Measurements from ENCODE around the gene CACNA1D. TPM values are rescaled to one million over a fixed set of nuclear protein-coding genes. Genes with fewer than 3 reads are reported as not detected.

Gene CACNA1D
- total and polyA plus RNA-seq, 2 donors (not counting 3 experiments of a cell fraction or from before 2014, with no cell fraction given), result 0.06 TPM; not detected in 1

- no peak for FAIRE-seq
- Histone ChIP-seq H3K36me3 (ENCODE audit: control insufficient read depth in 2 of 2, extremely low read depth in 1 of 2, insufficient read depth in 2 of 2, low read length in 2 of 2) (no peaks in the 10 kb centered on the region), H3K9me1 (replicated peaks; ENCODE audit: control insufficient read depth, extremely low read depth, insufficient read depth, low read length) (no peaks in the 10 kb centered on the region), H3K4me2 (ENCODE audit: insufficient read depth, low read length) (no peak overlapping the region), H2AFZ (ENCODE audit: low read depth, low read length) (no peak overlapping the region), H3K4me3 (replicated peaks in 1 of 3; ENCODE audit: insufficient read depth in 1 of 3, low read depth in 1 of 3, low read length in 3 of 3) (no peak overlapping the region), H3K9ac (replicated peaks; ENCODE audit: extremely low read depth, insufficient read depth, low read length) (no peak overlapping the region), H3K27me3 (ENCODE audit: control insufficient read depth in 2 of 2, insufficient read depth in 2 of 2, low read length in 2 of 2) (peaks cover 0 to 1% of the 10 kb centered on the region in 2 experiments), H3K9me3 (replicated peaks; ENCODE audit: control insufficient read depth, insufficient read depth, low read length) (no peaks in the 10 kb centered on the region), H3K27ac (ENCODE audit: insufficient read depth, low read depth, low read length) (no peak overlapping the region), H3K79me2 (ENCODE audit: control insufficient read depth, insufficient read depth, low read length) (no peaks in the 10 kb centered on the region), H3K4me1 (ENCODE audit: control insufficient read depth, extremely low read depth, insufficient read depth, low read length) (no peaks in the 10 kb centered on the region), H4K20me1 (replicated peaks; ENCODE audit: control insufficient read depth, extremely low read depth, insufficient read depth, low read length) (no peaks in the 10 kb centered on the region)
- dilution Hi-C loops (cut with MboI; ENCODE audit: extremely low pct_ligation_motif_present, low sequenced_read_pairs), result no loop called here
- BruUV-seq (replicated peaks), result no TSS peak
- ChIA-PET CTCF (no interaction called here), POLR2A (no interaction called here)
- TF ChIP-seq FOS (IDR thresholded peaks at IDR 0.05; ENCODE audit: borderline replicate concordance, insufficient read depth, low read length) (no peak), CTCF (IDR thresholded peaks at IDR 0.05; ENCODE audit: extremely low read depth in 1 of 2, insufficient read depth in 1 of 2, low read depth in 1 of 2, low read length in 2 of 2) (no peak)
- intact Hi-C loops (cut with micrococcal nuclease), result no loop called here
- DNase-seq (ENCODE audit: low read depth, low spot score), result no peak
Observed at GRCh38 chr3:53552730-53553129, 58.3 kb downstream of the CACNA1D start.

DNA sequence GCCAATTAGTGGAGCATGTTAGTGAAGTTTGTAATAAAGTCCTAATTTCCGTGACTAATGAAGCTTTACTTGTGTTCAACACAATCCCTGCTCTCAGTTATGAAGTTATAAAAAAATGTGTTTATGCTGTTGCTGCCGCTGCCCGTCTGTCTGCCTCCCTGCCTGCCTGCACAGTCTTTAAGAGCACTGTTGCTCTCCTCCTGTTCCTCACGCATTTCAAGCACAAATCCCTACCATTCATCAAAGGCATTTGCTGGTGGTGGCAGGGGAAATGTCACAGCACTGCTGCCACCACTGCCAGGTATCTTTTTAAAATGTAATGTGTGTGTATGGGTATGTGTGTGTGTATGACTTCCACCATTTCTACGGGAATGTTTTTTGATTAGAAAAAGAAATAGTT lies 58.8 kb downstream of the CACNA1D start:
- no peaks in the 10 kb centered on the region for H4K20me1 ChIP-seq (replicated peaks; ENCODE audit: control insufficient read depth, extremely low read depth, insufficient read depth, low read length)
- no peaks in the 10 kb centered on the region for H3K4me1 ChIP-seq (ENCODE audit: control insufficient read depth, extremely low read depth, insufficient read depth, low read length)
- no peaks in the 10 kb centered on the region for H3K79me2 ChIP-seq (ENCODE audit: control insufficient read depth, insufficient read depth, low read length)
- CTCF ChIA-PET, result no interaction called here
- H3K4me3 ChIP-seq (replicated peaks in 1 of 3; ENCODE audit: insufficient read depth in 1 of 3, low read depth in 1 of 3, low read length in 3 of 3), result no peak overlapping the region
- H3K27ac ChIP-seq (ENCODE audit: insufficient read depth, low read depth, low read length), result no peak overlapping the region
- H3K36me3 ChIP-seq (ENCODE audit: control insufficient read depth in 2 of 2, extremely low read depth in 1 of 2, insufficient read depth in 2 of 2, low read length in 2 of 2), result no peaks in the 10 kb centered on the region
- H3K9me3 ChIP-seq (replicated peaks; ENCODE audit: control insufficient read depth, insufficient read depth, low read length), result no peaks in the 10 kb centered on the region
- H3K9me1 ChIP-seq (replicated peaks; ENCODE audit: control insufficient read depth, extremely low read depth, insufficient read depth, low read length), result no peaks in the 10 kb centered on the region
- intact Hi-C loops (cut with micrococcal nuclease) (no loop called here), dilution Hi-C loops (cut with MboI; ENCODE audit: extremely low pct_ligation_motif_present, low sequenced_read_pairs) (no loop called here)
- no TSS peak for BruUV-seq (replicated peaks)
- H2AFZ ChIP-seq (ENCODE audit: low read depth, low read length), result no peak overlapping the region
- POLR2A ChIA-PET, result no interaction called here
- peaks cover 0 to 1% of the 10 kb centered on the region in 2 experiments for H3K27me3 ChIP-seq (ENCODE audit: control insufficient read depth in 2 of 2, insufficient read depth in 2 of 2, low read length in 2 of 2)
- no peak for TF ChIP-seq GATA2 (IDR thresholded peaks at IDR 0.05; ENCODE audit: insufficient read depth, insufficient read length, low read depth, low read length)
- no peak for TF ChIP-seq MYC (IDR thresholded peaks at IDR 0.05; ENCODE audit: low read depth, low read length)
- TF ChIP-seq CTCF (IDR thresholded peaks at IDR 0.05; ENCODE audit: extremely low read depth in 1 of 2, insufficient read depth in 1 of 2, low read depth in 1 of 2, low read length in 2 of 2), result no peak
- TF ChIP-seq FOS (IDR thresholded peaks at IDR 0.05; ENCODE audit: borderline replicate concordance, insufficient read depth, low read length), result no peak
- no peak for TF ChIP-seq JUN (IDR thresholded peaks at IDR 0.05; ENCODE audit: borderline replicate concordance, insufficient read depth, insufficient read length, low read depth)
- TF ChIP-seq POLR2AphosphoS5 (IDR thresholded peaks at IDR 0.05; ENCODE audit: insufficient read depth, low read depth, low read length), result no peak
- no peak for TF ChIP-seq MAX (IDR thresholded peaks at IDR 0.05; ENCODE audit: insufficient read depth, insufficient read length)
- DNase-seq (ENCODE audit: low read depth, low spot score) (no peak), FAIRE-seq (no peak)
- no peak overlapping the region for H3K4me2 ChIP-seq (ENCODE audit: insufficient read depth, low read length)
- no peak overlapping the region for H3K9ac ChIP-seq (replicated peaks; ENCODE audit: extremely low read depth, insufficient read depth, low read length)
